ENCODE data around the gene KRT38.
"Not testable (repeated sequence)": the region's sequence is repeated elsewhere in the genome, so short reads cannot be mapped to it uniquely, and the experiment has no call there.

KRT38 gene

GRCh38 chr17:41457676-41458075, 16.9 kb upstream of the KRT38 start:
- DNase-seq = no peak

DNA sequence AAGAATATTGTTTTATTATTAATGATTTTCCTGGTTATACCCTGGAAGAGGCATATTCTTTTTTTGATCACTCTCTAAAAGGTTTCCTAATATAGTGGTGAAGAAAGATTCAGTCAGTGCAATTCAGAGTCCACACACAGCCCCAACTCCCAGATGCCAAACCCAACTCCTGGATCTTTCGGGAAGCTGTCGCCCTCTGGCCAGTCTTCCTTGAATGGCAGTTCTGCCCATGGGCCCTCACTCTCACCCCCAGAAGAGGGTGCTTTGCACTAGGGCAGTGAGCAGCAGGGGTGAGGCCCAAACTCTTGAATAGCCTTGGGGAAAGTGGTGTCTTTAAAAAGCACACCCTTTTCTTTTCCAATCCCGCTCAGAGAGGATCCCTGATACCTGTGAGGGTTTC, 15.4 kb upstream of the KRT38 start:
- DNase-seq = no peak

DNA sequence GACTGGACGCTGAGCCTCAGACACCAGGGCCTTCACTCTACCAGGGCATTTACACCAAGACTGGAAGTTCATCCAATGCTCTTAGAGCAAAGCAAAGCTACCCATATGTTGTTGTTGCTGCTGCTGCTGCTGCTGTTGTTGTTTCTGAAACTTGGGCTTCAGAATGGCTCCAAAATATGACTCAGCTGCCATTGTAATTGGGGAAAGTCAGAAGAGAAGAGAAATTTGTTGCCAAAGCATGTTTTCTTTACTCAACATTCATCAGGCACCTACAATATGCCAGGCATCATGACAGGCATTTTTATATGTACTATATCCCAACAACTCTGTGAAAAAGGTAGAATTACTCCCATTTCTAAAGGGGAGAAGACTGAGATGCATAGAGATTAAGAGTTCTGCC, 14.5 kb upstream of the KRT38 start:
- no peak for DNase-seq

- no peak for DNase-seq
Observed at GRCh38 chr17:41453066-41453465, 12.3 kb upstream of the KRT38 start.

GRCh38 chr17:41452281-41452680, 11.5 kb upstream of the KRT38 start:
- DNase-seq = no peak

- no peak for DNase-seq
Observed at GRCh38 chr17:41451154-41451728, 10.5 kb upstream of the KRT38 start.

DNA sequence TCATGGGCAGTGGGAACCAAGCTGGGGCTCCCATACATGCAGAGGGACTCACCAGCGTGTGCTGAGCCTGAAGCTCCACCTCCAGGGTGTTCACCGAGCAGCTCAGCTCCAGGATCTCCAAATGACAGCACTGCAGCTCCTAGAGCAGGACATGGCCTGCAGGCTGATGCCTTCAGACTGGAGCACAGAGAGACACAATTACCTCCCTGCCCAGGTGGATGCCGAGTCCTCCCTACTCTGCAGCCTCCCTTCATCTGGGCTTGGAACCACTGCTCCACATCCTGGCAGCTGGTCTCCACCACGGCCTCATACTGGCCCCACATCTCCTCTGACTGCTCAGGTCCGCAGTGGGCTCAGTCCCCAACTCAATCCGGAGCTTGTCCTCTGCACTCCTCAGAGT, 8.2 kb upstream of the KRT38 start:
- DNase-seq = no peak

DNA sequence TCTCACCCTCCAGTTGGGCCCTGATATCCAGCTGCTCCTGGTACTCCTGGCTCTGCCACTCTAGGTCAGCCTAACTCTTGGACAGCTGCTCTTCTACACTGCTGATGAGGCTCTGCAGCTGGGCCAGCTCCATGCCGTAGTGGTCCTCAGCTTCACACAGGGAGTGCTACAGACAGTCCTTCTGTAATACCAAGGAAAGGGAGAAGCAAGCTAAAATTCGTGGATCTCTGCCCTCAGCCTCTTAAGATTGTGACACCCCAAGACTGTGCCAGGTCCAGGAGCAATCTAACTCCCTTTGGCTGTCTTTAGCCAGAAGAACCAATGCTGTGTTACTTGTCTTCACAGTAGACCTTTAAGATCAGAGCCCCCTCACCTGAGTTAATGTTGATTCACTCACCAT, 7.7 kb upstream of the KRT38 start:
- DNase-seq = no peak

DNA sequence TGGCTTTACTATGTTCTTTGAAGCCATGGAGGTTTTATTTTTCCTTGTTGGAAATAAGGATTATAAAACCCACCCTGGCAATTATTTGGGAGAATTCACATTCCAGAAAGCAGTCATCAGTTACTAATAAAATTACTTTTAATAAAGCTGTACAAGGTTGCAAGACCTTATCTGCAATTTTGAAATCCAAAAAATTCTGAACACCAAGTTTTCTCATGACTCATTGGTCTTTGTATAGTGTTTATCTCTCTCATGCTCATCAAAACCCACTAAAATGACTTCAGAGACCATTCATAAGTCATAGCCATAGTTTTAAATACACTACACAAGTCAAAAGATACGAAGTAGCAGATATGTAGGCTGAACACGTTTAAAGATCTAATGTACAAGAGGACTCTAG, 6.0 kb upstream of the KRT38 start:
- DNase-seq = no peak

DNA sequence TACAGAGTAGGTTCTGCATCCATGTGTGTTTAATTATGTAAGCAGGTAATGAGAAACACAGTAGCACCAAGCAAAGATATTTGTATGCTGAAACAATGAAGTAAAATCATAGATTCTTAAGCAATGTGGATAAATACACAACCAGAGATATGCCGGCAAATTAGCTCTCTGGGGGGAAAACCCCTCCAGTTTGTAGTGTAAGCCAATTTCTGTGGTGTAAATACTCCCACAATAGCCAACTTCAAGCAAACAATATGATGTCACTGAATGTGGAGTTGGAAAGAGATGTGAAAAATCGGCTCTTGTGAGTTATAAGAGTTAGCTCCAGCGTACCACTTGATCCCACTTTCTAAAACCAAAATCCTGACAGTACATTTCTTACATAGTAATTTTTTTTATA, 3.9 kb upstream of the KRT38 start:
- no peak for DNase-seq

DNA sequence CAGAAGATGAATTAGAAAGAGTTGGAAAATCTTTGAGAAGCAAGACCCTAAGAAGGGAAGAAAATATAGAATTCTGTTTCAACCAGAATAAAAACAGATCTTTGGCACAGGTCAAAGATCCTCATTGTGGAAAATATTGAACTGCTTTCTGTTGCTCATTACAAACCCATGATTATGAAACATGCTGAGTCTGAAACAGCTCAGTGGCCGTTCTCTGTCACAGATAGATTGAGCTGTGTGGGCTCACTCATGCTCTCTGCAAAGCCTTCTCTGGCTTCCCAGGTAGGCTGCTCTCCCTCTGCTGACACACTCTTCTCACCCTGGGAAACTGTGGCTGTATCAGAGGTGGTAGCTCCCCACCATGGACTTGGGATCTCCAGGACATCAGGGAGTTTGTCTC, 3.4 kb upstream of the KRT38 start:
- no peak for DNase-seq

GRCh38 chr17:41442739-41443138, 2.0 kb upstream of the KRT38 start:
- no peak for DNase-seq

- no peak for DNase-seq
Observed at GRCh38 chr17:41439375-41439774, 1.4 kb downstream of the KRT38 start.

DNA sequence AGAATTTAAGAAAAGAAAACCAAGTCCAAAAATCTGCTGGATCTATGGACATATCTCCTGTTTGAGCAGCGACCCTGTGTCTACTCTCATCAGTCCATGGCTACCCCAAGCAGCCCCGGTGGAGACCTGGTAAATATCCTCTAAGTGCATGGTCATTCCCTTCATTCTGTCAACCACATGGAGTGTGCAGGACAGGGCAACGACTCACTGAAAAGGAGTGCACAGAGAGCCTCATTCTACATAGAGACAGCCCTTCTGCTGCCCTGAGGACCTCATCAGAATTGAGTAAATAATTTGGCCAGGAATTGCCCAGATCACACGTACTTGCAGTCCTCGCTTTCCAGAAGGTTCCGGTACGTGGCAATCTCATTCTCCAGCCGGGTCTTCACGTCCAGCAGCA, 3.0 kb downstream of the KRT38 start:
- DNase-seq = no peak

- no peak for DNase-seq
Observed at GRCh38 chr17:41437254-41437653, 3.5 kb downstream of the KRT38 start.

- DNase-seq = no peak
Observed at GRCh38 chr17:41434415-41434814, 6.4 kb downstream of the KRT38 start.

- DNase-seq = no peak
Observed at GRCh38 chr17:41434005-41434404, 6.8 kb downstream of the KRT38 start.

DNA sequence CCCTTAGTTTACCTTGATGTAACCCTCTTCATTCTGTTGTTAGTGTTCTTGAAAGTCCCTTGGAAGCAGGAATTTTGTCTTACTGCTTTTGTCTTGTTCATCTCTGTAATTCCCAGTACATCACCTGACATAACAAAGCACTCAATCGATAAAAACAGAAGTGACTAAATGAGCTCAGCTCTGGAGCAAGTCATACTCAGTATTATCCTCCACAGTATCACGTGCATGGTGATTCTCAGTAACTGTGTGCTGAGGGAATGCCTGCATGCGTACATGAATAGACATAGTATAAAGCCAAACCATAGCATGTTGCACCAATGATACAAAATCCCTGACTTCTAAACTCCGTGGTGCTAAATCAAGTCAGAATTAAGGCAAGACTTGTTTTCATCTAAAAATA, 7.2 kb downstream of the KRT38 start:
- no peak for DNase-seq

DNA sequence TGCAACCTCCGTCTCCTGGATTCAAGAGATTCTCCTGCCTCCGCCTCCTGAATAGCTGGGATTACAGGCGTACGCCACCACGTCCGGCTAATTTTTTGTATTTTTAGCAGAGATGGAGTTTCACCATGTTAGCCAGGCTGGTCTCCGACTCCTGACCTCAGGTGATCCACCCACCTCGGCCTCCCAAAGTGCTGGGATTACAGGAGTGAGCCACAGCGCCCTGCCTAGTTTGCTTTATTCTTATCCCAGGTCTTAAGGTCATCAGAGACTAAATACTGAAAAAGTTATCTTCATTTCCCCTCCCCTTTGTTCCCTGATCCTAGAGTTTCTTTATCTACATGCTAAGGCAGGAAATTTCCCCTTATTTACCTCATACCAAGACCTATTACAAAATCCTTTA, 10.4 kb downstream of the KRT38 start:
- not testable (repeated sequence) for DNase-seq

DNA sequence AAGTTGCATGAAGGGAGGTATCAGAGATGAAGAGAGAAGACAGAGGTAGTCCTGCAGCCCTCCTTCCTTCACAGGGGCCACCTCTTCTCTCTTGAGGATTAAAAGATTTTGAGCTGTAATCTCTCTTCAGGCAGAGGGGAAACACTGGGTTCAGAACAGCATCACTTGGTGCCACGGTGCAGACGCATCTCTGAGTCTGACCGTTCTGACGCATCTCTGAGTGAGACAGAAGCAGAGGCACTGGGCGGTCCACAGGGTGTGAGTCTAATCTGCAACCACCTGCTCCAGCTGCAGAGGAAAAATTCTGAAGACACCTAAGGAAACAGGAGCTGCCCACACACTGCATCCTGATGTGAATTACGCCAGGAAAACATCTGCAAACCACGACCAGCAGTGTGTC, 11.1 kb downstream of the KRT38 start:
- no peak for DNase-seq

- DNase-seq = no peak
Observed at GRCh38 chr17:41428591-41429291, 12.0 kb downstream of the KRT38 start.

DNA sequence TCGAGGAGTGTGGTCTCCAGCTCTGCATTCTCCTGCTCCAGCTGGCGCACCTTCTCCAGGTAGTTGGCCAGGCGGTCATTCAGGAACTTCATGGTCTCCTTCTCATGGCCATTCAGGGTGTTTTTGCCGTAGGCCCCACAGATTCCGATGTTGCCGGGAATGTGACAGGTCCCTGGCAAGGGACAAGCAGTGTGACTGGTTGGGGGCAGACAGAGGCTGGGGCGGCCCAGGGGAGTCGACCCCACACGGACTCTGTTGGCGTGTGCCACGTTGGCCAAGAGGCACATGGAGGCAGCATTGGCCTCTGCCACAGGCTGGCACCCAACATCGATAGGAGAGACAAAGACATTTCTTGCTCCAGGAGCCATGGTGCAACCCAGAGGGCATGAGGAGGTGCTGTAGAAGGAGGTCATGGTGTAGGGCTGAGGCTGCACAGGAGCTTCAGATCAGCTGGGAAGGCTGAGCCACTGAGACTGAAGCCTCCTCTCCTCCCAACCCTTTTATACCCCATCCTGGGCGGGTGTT, 16.6 kb downstream of the KRT38 start, which contains the start of gene KRT37:
Gene KRT37, minus strand, starts transcription at position 475 of the 525 bp plus-strand sequence. Its CDS starts 62 bp downstream, at position 413.
- DNase-seq = no peak

GRCh38 chr17:41422586-41422985, 18.2 kb downstream of the KRT38 start:
- not testable (repeated sequence) for DNase-seq

DNA sequence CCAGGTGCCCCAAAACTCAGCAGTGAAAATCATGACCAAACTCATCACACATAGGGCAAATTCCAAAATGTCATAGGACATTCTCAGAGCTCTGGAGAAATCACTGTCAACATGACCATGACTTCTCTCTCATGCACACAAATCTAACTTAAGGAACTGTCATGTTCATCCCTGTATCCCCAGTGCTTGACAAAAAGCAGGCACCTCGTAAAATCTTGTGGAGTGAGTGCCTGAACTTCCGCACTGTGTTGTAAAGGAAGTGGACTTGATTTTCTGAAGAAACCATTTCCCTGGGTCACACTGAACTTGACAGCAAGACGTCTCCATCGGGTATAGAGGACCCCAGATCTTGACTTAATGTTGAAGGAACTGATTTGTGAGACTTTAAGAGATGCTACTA, 19.2 kb downstream of the KRT38 start:
- DNase-seq = no peak

DNA sequence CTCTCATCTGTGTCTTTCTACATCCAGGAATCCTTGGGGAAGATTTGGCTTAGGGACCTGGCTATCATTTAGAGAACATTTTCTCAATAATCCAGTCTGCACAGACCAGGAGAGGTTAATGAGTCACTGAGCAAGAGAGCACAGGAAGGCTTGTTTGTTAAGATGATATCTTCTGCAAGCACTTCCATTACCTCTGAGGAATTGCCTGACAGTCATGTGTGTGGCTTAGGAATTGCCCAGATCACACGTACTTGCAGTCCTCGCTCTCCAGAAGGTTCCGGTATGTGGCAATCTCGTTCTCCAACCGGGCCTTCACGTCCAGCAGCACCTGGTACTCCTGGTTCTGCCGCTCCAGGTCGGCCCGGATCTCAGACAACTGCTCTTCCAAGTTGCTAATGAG, 19.7 kb downstream of the KRT38 start:
- DNase-seq = no peak
